Measurements from ENCODE around the gene DDA1. TPM values are rescaled to one million over a fixed set of nuclear protein-coding genes. Genes with fewer than 3 reads are reported as not detected.

DDA1 gene
- total and polyA plus RNA-seq, 4 donors, result 23.6 to 84.8 (median 56.4) TPM

DNA sequence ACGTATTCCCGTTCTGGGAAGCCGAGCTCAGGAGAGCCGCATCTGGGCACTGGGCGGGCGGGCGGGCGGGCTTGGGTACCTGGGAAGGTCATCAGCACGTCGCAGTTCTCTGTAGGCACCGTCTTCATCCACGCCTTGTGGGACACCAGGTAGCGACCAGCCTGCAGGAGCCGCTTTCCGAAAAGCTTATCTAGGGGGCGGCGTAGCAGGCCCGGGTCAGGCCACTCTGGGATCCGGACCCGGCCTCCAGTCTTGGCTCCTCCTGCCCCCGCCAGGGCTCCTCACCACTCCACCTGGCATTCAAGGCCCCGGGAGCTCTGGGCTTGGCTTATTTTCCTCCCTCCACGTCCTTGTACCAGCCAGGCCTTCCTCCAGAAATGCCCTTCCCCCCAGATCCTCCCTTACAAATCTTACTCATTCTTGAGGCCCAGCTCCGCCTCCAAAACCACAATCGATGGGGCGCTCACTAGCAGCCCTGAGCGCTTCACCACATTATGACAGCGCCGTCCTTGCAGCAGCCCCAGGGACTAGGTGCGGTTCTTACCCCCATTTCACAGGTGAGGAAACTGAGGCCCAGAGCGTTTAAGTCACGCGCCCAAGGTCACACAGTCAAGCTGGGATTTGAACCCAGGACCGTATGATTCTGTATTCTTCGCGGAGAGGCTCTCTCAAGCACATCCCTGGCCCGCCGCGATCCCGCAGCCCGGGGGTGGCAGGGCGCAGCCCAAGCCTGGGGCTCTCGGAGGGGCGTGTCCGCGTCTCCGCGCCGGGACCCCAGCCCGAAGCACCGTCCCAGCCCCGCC lies 24.4 kb downstream of the DDA1 start:
- WGBS (ENCODE audit: insufficient coverage), result 36% methylated on average over 52 of the region's 52 CpGs

DNA sequence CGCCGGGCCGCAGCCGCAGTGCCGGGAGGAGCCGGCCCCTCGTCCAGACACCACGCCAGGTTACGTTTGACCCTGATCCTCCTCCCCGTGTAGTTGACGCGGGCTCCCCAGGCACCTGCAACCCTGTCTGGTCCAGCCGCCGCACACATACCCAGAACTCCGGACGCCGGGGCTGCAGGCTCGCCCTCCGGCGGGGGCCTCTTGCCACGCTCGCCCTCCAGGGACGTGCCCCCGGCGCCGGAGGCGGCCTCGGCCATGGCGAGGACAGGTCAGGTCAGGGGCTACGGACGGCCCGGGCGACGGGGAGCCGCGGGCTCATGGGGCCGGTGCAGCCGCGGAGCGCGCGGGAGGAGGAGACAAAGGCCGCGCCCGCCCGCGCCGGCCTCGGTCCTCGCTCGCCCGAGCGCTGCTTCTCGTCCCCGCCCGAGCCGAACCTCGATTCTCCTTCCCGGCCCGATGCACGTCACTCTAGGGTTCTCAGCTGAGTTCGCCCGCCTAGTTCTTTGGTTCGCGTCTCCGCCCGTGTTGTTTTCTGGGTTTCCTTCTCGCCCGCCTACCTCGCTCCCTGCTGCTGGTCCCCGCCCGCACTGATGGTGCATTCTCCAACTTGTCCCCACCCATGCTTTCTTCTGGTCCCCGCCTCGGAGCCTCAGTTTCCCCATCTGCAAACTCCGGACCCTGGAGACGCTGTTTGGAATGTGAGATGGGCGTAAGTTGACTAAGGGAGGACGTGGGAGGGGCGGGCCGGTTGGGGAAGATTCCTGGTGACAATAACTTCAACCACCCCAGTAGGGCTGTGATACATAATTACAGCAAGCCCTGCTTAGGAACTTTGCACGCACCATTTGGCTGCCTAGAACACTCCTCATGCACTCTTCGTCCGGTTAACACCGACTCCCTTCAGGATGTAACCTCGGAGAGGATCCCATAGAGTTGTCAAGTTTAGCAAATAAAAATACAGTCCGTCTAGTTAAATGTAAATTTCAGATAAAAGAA lies 25.3 kb downstream of the DDA1 start, which contains the start of gene ANO8:
Gene ANO8 (minus strand): TSS at position 442 of the 996 bp plus-strand sequence. CDS start 185 bp downstream, at position 257.
- Histone ChIP-seq H3K9me3 (ENCODE audit: control insufficient read depth, insufficient read depth, low read length) (no peaks in the 10 kb centered on the region), H3K4me1 (ENCODE audit: control insufficient read depth, insufficient read depth, low read length) (peaks cover 61% of the 10 kb centered on the region), H3K27ac (ENCODE audit: low read depth, low read length) (peak within 1 kb of the TSS; percentile 71), H3K27me3 (ENCODE audit: control insufficient read depth, insufficient read depth, low read length) (no peaks in the 10 kb centered on the region), H3K4me3 (ENCODE audit: low read depth, low read length) (peak within 1 kb of the TSS; percentile 60), H3K36me3 (ENCODE audit: control insufficient read depth, insufficient read depth, low read length) (peaks cover 54% of the 10 kb centered on the region)
- under 1% methylated on average over 72 of the region's 86 CpGs for WGBS (ENCODE audit: insufficient coverage)
- DNase-seq (ENCODE audit: low read depth in 4 of 6, low spot score in 6 of 6), result peak; percentile 94 to 100 (median 97)

More for the DNA sequence above, 24.4 kb downstream of the DDA1 start:
- Histone ChIP-seq H3K4me1 (ENCODE audit: control insufficient read depth, insufficient read depth, low read length) (peaks cover 66% of the 10 kb centered on the region), H3K27ac (ENCODE audit: low read depth, low read length) (no peak overlapping the region), H3K9me3 (ENCODE audit: control insufficient read depth, insufficient read depth, low read length) (no peaks in the 10 kb centered on the region), H3K36me3 (ENCODE audit: control insufficient read depth, insufficient read depth, low read length) (peaks cover 54% of the 10 kb centered on the region), H3K4me3 (ENCODE audit: low read depth, low read length) (peak overlapping the region; percentile 60), H3K27me3 (ENCODE audit: control insufficient read depth, insufficient read depth, low read length) (no peaks in the 10 kb centered on the region)
- DNase-seq (ENCODE audit: low read depth in 4 of 6, low spot score in 6 of 6), result peak in 2 of 6 donors; percentile 60 to 61

DNA sequence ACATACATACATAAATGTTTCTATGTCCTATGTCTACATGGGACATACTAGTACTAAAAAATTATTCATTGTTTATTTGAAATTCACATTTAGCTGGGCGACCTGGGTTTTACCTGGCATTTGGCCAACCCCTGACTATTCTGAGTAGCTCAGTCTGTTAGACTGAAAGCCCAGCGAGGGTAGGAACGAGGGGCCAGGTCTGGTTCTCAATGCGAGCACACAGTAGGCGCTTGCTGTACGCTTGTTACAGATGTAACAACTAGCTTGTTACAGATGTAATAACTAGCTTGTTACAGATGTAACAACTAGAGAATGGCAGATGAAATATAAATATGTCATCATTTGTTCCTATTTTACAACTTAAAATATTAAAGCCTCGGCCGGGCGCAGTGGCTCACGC lies 26.2 kb downstream of the DDA1 start:
- Histone ChIP-seq H3K27ac (ENCODE audit: low read depth, low read length) (no peak overlapping the region), H3K4me3 (ENCODE audit: low read depth, low read length) (no peak overlapping the region), H3K27me3 (ENCODE audit: control insufficient read depth, insufficient read depth, low read length) (no peaks in the 10 kb centered on the region), H3K4me1 (ENCODE audit: control insufficient read depth, insufficient read depth, low read length) (peaks cover 57% of the 10 kb centered on the region), H3K36me3 (ENCODE audit: control insufficient read depth, insufficient read depth, low read length) (peaks cover 45% of the 10 kb centered on the region), H3K9me3 (ENCODE audit: control insufficient read depth, insufficient read depth, low read length) (no peaks in the 10 kb centered on the region)
- DNase-seq (ENCODE audit: low read depth in 4 of 6, low spot score in 6 of 6), result no peak
- 93% methylated on average over 4 of the region's 10 CpGs for WGBS (ENCODE audit: insufficient coverage)

- H3K27ac ChIP-seq (ENCODE audit: low read depth, low read length), result peak within 1 kb of the TSS; percentile 99
- H3K36me3 ChIP-seq (ENCODE audit: control insufficient read depth, insufficient read depth, low read length), result peaks cover 46% of the 10 kb centered on the region
- peak within 1 kb of the TSS; percentile 97 for H3K4me3 ChIP-seq (ENCODE audit: low read depth, low read length)
- peaks cover 57% of the 10 kb centered on the region for H3K4me1 ChIP-seq (ENCODE audit: control insufficient read depth, insufficient read depth, low read length)
- no peaks in the 10 kb centered on the region for H3K9me3 ChIP-seq (ENCODE audit: control insufficient read depth, insufficient read depth, low read length)
- no peaks in the 10 kb centered on the region for H3K27me3 ChIP-seq (ENCODE audit: control insufficient read depth, insufficient read depth, low read length)
- WGBS (ENCODE audit: insufficient coverage), result under 1% methylated on average over 41 of the region's 41 CpGs
- DNase-seq (ENCODE audit: low read depth in 4 of 6, low spot score in 6 of 6), result peak; percentile 93 to 100 (median 95)
Observed at GRCh38 chr19:17336872-17337674, 27.7 kb downstream of the DDA1 start, which contains the start of gene GTPBP3. Gene GTPBP3 (plus strand): TSS chr19:17337553. CDS start chr19:17337612, 59 bp downstream.

DNA sequence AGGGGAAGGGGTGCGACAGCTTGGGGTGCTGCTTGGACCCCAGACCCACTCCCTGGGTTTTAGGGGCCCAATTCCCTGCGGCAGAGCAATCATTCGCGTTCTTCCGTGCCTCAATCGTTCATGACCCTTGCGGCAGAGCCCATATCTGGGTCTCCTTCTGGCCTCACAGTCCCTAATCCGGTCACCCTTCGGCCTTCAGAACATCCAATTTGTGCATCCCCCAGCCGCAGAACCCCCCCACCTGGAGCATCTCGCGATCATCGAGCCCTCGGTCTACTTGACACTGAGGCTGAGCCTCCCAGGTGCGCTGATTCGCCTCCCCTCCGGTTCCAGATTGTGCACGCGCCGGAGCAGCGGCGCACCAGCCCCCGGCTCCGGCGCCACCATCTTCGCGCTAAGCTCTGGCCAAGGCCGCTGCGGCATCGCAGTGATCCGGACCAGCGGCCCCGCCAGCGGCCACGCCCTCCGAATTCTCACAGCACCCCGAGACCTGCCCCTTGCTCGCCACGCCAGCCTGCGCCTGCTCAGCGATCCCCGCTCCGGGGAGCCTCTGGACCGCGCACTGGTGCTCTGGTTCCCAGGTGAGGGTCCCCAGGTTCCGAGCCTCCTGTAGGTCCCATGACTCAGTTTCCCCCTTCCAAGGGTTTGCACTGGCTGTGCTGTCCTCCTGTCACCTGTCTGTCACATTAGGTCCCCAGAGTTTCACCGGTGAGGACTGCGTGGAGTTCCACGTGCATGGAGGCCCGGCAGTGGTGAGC lies 28.5 kb downstream of the DDA1 start:
- no peak for DNase-seq (ENCODE audit: low read depth in 4 of 6, low spot score in 6 of 6)
- WGBS (ENCODE audit: insufficient coverage), result 8% methylated on average over 50 of the region's 50 CpGs
- no peaks in the 10 kb centered on the region for H3K9me3 ChIP-seq (ENCODE audit: control insufficient read depth, insufficient read depth, low read length)
- H3K27me3 ChIP-seq (ENCODE audit: control insufficient read depth, insufficient read depth, low read length), result no peaks in the 10 kb centered on the region
- H3K27ac ChIP-seq (ENCODE audit: low read depth, low read length), result peak overlapping the region; percentile 99
- peaks cover 38% of the 10 kb centered on the region for H3K36me3 ChIP-seq (ENCODE audit: control insufficient read depth, insufficient read depth, low read length)
- H3K4me3 ChIP-seq (ENCODE audit: low read depth, low read length), result peak overlapping the region; percentile 97
- peaks cover 51% of the 10 kb centered on the region for H3K4me1 ChIP-seq (ENCODE audit: control insufficient read depth, insufficient read depth, low read length)

GRCh38 chr19:17338433-17339078 lies 29.2 kb downstream of the DDA1 start:
- Histone ChIP-seq H3K9me3 (ENCODE audit: control insufficient read depth, insufficient read depth, low read length) (no peaks in the 10 kb centered on the region), H3K27ac (ENCODE audit: low read depth, low read length) (no peak overlapping the region), H3K4me1 (ENCODE audit: control insufficient read depth, insufficient read depth, low read length) (peaks cover 44% of the 10 kb centered on the region), H3K27me3 (ENCODE audit: control insufficient read depth, insufficient read depth, low read length) (no peaks in the 10 kb centered on the region), H3K4me3 (ENCODE audit: low read depth, low read length) (peak overlapping the region; percentile 97), H3K36me3 (ENCODE audit: control insufficient read depth, insufficient read depth, low read length) (peaks cover 38% of the 10 kb centered on the region)
- no peak for DNase-seq (ENCODE audit: low read depth in 4 of 6, low spot score in 6 of 6)
- 88% methylated on average over 20 of the region's 30 CpGs for WGBS (ENCODE audit: insufficient coverage)

DNA sequence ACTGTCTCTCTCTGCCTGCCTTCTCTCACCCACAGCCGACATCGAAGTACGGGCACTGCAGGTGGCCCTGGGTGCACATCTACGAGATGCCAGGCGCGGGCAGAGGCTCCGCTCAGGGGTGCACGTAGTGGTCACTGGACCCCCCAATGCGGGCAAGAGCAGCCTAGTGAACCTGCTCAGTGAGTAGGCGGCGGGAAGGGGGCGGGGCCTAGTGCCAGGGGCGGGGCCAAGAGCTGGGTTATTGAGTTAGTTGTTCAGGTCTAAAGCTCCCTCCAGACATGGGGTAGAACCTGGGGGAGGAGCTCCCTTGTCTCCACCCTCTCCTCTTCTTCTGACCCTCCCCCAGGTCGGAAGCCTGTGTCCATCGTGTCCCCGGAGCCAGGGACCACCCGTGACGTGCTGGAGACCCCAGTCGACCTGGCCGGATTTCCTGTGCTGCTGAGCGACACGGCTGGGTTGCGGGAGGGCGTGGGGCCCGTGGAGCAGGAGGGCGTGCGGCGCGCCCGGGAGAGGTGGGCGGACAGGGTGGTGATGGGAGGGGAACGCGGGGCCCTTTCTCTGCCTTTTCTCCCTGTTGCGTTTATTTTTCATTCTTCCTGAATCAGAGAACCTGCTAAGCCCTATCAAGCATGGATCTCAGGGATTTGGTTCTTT lies 29.9 kb downstream of the DDA1 start:
- WGBS (ENCODE audit: insufficient coverage), result 92% methylated on average over 26 of the region's 34 CpGs

DNA sequence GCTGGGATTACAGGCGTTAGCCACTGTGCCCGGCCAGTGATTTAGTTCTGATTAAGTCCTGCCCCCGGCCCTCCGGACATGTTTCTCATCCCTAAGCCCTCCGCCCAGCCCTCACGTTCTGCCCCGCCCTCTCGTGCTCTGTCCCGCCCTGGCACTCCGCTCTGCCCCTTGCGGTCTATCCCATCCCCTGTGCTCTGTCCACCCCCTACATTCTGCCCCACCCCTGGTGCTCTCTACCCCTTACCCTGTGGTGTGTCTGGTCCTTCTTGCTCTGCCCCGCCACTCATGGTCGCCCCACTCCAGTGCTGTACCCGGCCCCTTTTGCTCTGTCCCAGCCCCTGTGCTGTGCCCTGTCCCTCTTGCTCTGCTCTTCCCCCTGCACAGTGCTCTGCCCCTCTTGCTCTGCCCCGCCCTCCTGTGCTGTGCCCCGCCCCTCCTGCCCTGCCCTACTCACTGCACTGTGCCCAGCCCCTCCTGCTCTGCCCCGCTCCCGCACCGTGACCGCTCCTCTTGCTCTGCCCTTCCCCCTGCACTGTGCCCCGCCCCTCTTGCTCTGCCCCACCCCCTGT lies 31.0 kb downstream of the DDA1 start:
- Histone ChIP-seq H3K4me1 (ENCODE audit: control insufficient read depth, insufficient read depth, low read length) (peaks cover 31% of the 10 kb centered on the region), H3K4me3 (ENCODE audit: low read depth, low read length) (no peak overlapping the region), H3K27me3 (ENCODE audit: control insufficient read depth, insufficient read depth, low read length) (no peaks in the 10 kb centered on the region), H3K27ac (ENCODE audit: low read depth, low read length) (no peak overlapping the region), H3K36me3 (ENCODE audit: control insufficient read depth, insufficient read depth, low read length) (peaks cover 39% of the 10 kb centered on the region), H3K9me3 (ENCODE audit: control insufficient read depth, insufficient read depth, low read length) (no peaks in the 10 kb centered on the region)
- DNase-seq (ENCODE audit: low read depth in 4 of 6, low spot score in 6 of 6), result no peak
- WGBS (ENCODE audit: insufficient coverage), result 41% methylated on average over 19 of the region's 21 CpGs

More for the DNA sequence above, 29.9 kb downstream of the DDA1 start:
- no peak overlapping the region for H3K27ac ChIP-seq (ENCODE audit: low read depth, low read length)
- H3K27me3 ChIP-seq (ENCODE audit: control insufficient read depth, insufficient read depth, low read length), result no peaks in the 10 kb centered on the region
- no peaks in the 10 kb centered on the region for H3K9me3 ChIP-seq (ENCODE audit: control insufficient read depth, insufficient read depth, low read length)
- DNase-seq (ENCODE audit: low read depth in 4 of 6, low spot score in 6 of 6), result no peak
- peaks cover 38% of the 10 kb centered on the region for H3K4me1 ChIP-seq (ENCODE audit: control insufficient read depth, insufficient read depth, low read length)
- H3K4me3 ChIP-seq (ENCODE audit: low read depth, low read length), result no peak overlapping the region
- peaks cover 39% of the 10 kb centered on the region for H3K36me3 ChIP-seq (ENCODE audit: control insufficient read depth, insufficient read depth, low read length)

All from spinal cord (tissue), 10 donors.